Suprapubic skin (tissue), 4 donors: ENCODE measurements around the gene MUC5B. TPM values are rescaled to one million over a fixed set of nuclear protein-coding genes. Genes with fewer than 3 reads are reported as not detected.
"Not testable (repeated sequence)": the region's sequence is repeated elsewhere in the genome, so short reads cannot be mapped to it uniquely, and the experiment has no call there.

ENCODE experiments used
- DNase-seq, 2 donors: peaks; one replicate each; pipeline ENCODE4 v3.0.0-alpha.2; 2019; ENCODE audit warnings: low spot score in 2 of 2
- H3K27ac ChIP-seq: fragments of 200-600 bp; sonication (generic); one replicate; pipeline ENCODE4 v1.5.1; 2019
- H3K27me3 ChIP-seq: fragments of 200-600 bp; sonication (generic); one replicate; pipeline ENCODE4 v1.5.1; 2019
- H3K36me3 ChIP-seq: fragments of 200-600 bp; sonication (generic); one replicate; pipeline ENCODE4 v1.5.1; 2019
- H3K4me1 ChIP-seq: fragments of 200-600 bp; sonication (generic); one replicate; pipeline ENCODE4 v1.5.1; 2019
- H3K4me3 ChIP-seq: fragments of 200-600 bp; sonication (generic); one replicate; pipeline ENCODE4 v1.5.1; 2019; ENCODE audit warnings: mild to moderate bottlenecking
- H3K9me3 ChIP-seq: fragments of 200-600 bp; sonication (generic); one replicate; pipeline ENCODE4 v1.5.1; 2019
- EP300 ChIP-seq: sonication (generic); formaldehyde crosslinking; IDR thresholded peaks from one replicate; pipeline ENCODE4 v1.6.1; 2017; ENCODE audit warnings: antibody characterized with exemption
- POLR2A ChIP-seq, 2 donors: fragments of 450-650 bp; IDR thresholded peaks; one replicate each; pipeline ENCODE4 v1.6.1; 2017; ENCODE audit warnings: antibody characterized with exemption in 2 of 2, mild to moderate bottlenecking in 2 of 2, moderate library complexity in 2 of 2
- POLR2AphosphoS5 ChIP-seq, 3 donors: sonication (generic); formaldehyde crosslinking; IDR thresholded peaks; one replicate each; pipeline ENCODE4 v1.6.1; 2017; ENCODE audit warnings: antibody characterized with exemption in 3 of 3
- WGBS: methylation state at CpG from one replicate; pipeline ENCODE4 v1.1.5; 2018; 5-methylcytosine and 5-hydroxymethylcytosine counted together
- total RNA-seq, 4 donors: library from RNA; depleted of rRNA; stranded (reverse); fragments of >200 nt; gene quantifications; one replicate each; pipeline ENCODE4 v1.1.0, GENCODE V29; 2016
- TF ChIP-seq, protein P1 (sequence below), 2 donors: fragments of 200-600 bp in 1 of 2; fragments of 450-650 bp in 1 of 2; sonication (generic) in 1 of 2; IDR thresholded peaks; one replicate each; pipeline ENCODE4 v1.5.1; 2016 to 2019; ENCODE audit warnings: antibody characterized with exemption in 2 of 2, mild to moderate bottlenecking in 1 of 2, moderate library complexity in 1 of 2

The MUC5B gene
- total RNA-seq, 4 donors from 2014 or later: 0.08 to 0.34 (median 0.13) TPM

- Histone ChIP-seq H3K36me3 (no peaks in the 10 kb centered on the region), H3K4me1 (no peaks in the 10 kb centered on the region), H3K27ac (no peak overlapping the region), H3K9me3 (no peaks in the 10 kb centered on the region), H3K4me3 (no peak overlapping the region), H3K27me3 (peaks cover 28% of the 10 kb centered on the region)
- TF ChIP-seq POLR2A (IDR thresholded peaks at IDR 0.05): no peak
- no peak for TF ChIP-seq EP300
- TF ChIP-seq POLR2AphosphoS5 (IDR thresholded peaks at IDR 0.05): no peak
- WGBS: no CpG with 5 or more reads among the region's 15 CpGs
- DNase-seq: no peak
Observed at GRCh38 chr11:1180171-1180570, 42.7 kb upstream of the MUC5B start.

GRCh38 chr11:1180947-1181391 lies 41.9 kb upstream of the MUC5B start:
- Histone ChIP-seq H3K27ac (no peak overlapping the region), H3K36me3 (no peaks in the 10 kb centered on the region), H3K4me1 (no peaks in the 10 kb centered on the region), H3K9me3 (no peaks in the 10 kb centered on the region), H3K4me3 (no peak overlapping the region), H3K27me3 (peaks cover 31% of the 10 kb centered on the region)
- WGBS: 82% methylated on average over 21 of the region's 29 CpGs
- DNase-seq: no peak
- TF ChIP-seq POLR2AphosphoS5 (IDR thresholded peaks at IDR 0.05) (no peak), EP300 (no peak), POLR2A (IDR thresholded peaks at IDR 0.05) (no peak)
- TF ChIP-seq, protein P1, sequence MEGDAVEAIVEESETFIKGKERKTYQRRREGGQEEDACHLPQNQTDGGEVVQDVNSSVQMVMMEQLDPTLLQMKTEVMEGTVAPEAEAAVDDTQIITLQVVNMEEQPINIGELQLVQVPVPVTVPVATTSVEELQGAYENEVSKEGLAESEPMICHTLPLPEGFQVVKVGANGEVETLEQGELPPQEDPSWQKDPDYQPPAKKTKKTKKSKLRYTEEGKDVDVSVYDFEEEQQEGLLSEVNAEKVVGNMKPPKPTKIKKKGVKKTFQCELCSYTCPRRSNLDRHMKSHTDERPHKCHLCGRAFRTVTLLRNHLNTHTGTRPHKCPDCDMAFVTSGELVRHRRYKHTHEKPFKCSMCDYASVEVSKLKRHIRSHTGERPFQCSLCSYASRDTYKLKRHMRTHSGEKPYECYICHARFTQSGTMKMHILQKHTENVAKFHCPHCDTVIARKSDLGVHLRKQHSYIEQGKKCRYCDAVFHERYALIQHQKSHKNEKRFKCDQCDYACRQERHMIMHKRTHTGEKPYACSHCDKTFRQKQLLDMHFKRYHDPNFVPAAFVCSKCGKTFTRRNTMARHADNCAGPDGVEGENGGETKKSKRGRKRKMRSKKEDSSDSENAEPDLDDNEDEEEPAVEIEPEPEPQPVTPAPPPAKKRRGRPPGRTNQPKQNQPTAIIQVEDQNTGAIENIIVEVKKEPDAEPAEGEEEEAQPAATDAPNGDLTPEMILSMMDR (IDR thresholded peaks at IDR 0.05): no peak

DNA sequence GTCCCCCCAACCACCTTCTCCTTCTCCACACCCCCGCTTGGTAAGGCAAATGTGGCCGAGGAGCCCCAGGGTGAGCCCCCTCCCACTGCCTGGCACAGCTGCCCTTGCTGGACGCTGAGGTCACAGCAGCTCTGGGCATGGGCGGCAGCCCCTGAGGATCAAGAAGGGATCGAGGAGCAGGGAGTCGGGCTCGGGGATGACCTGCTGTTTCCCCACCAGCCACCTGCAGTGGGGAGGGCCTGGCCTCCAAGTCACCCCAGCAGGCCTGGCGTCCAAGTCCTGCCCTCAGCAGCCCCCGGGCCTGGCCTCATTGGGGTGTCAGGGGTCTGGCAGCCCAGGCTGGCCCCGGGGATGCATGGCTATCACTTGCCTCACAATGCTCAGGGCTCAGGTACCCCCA lies 41.4 kb upstream of the MUC5B start:
- TF ChIP-seq, protein P1 (IDR thresholded peaks at IDR 0.05): no peak
- TF ChIP-seq EP300: no peak
- Histone ChIP-seq H3K36me3 (no peaks in the 10 kb centered on the region), H3K4me3 (no peak overlapping the region), H3K27me3 (peaks cover 35% of the 10 kb centered on the region), H3K4me1 (no peaks in the 10 kb centered on the region), H3K27ac (no peak overlapping the region), H3K9me3 (no peaks in the 10 kb centered on the region)
- no peak for DNase-seq
- no CpG with 5 or more reads among the region's 10 CpGs for WGBS

- no peaks in the 10 kb centered on the region for H3K36me3 ChIP-seq
- H3K4me1 ChIP-seq: no peaks in the 10 kb centered on the region
- TF ChIP-seq POLR2AphosphoS5 (IDR thresholded peaks at IDR 0.05) (no peak), POLR2A (IDR thresholded peaks at IDR 0.05) (no peak), EP300 (no peak)
- TF ChIP-seq, protein P1 (IDR thresholded peaks at IDR 0.05): no peak
- no peak overlapping the region for H3K4me3 ChIP-seq
- H3K9me3 ChIP-seq: no peaks in the 10 kb centered on the region
- 88% methylated on average over 15 of the region's 41 CpGs for WGBS
- DNase-seq: no peak
- peaks cover 31% of the 10 kb centered on the region for H3K27me3 ChIP-seq
- no peak overlapping the region for H3K27ac ChIP-seq
Observed at GRCh38 chr11:1181853-1182535, 40.9 kb upstream of the MUC5B start.

DNA sequence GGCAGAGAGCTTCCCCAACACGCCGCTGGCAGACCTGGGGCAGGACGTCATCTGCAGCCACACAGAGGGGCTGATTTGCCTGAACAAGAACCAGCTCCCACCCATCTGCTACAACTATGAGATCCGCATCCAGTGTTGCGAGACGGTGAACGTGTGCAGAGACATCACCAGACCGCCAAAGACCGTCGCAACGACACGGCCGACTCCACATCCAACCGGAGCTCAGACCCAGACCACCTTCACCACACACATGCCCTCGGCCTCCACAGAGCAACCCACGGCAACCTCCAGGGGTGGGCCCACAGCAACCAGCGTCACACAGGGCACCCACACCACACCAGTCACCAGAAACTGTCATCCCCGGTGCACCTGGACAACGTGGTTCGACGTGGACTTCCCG lies 38.7 kb upstream of the MUC5B start:
- H3K4me1 ChIP-seq, H3K36me3 ChIP-seq, H3K9me3 ChIP-seq, H3K27ac ChIP-seq, DNase-seq, H3K4me3 ChIP-seq: not testable (repeated sequence)
- peaks cover 20% of the 10 kb centered on the region for H3K27me3 ChIP-seq
- 94% methylated on average over 7 of the region's 22 CpGs for WGBS

DNA sequence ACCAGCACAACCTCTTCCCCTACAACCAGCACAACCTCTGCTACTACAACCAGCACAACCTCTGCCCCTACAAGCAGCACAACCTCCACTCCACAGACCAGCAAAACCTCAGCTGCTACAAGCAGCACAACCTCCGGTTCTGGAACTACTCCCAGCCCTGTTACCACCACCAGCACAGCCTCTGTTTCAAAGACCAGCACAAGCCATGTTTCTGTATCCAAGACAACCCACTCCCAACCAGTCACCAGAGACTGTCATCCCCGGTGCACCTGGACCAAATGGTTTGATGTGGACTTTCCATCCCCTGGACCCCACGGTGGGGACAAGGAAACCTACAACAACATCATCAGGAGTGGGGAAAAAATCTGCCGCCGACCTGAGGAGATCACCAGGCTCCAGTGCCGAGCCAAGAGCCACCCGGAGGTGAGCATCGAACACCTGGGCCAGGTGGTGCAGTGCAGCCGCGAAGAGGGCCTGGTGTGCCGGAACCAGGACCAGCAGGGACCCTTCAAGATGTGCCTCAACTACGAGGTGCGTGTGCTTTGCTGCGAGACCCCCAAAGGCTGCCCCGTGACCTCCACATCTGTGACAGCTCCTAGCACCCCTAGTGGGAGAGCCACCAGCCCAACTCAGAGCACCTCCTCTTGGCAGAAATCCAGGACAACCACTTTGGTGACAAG lies 34.3 kb upstream of the MUC5B start:
- not testable (repeated sequence) for H3K27ac ChIP-seq

GRCh38 chr11:1189816-1190215 lies 33.0 kb upstream of the MUC5B start:
- 85% methylated on average over 12 of the region's 12 CpGs for WGBS
- H3K9me3 ChIP-seq, H3K27ac ChIP-seq, H3K36me3 ChIP-seq, H3K4me3 ChIP-seq, H3K4me1 ChIP-seq: not testable (repeated sequence)
- DNase-seq: peak; percentile 13 to 27
- peaks cover 31% of the 10 kb centered on the region for H3K27me3 ChIP-seq

More for the DNA sequence above, 34.3 kb upstream of the MUC5B start:
- H3K36me3 ChIP-seq, H3K4me1 ChIP-seq, H3K9me3 ChIP-seq, H3K4me3 ChIP-seq: not testable (repeated sequence)
- peaks cover 31% of the 10 kb centered on the region for H3K27me3 ChIP-seq
- peak; percentile 32 to 45 for DNase-seq
- 68% methylated on average over 6 of the region's 15 CpGs for WGBS

GRCh38 chr11:1191786-1192470 lies 30.9 kb upstream of the MUC5B start:
- not testable (repeated sequence) for H3K36me3 ChIP-seq, H3K4me1 ChIP-seq, H3K27ac ChIP-seq, H3K4me3 ChIP-seq, H3K9me3 ChIP-seq
- peak; percentile 24 to 59 for DNase-seq
- WGBS: 83% methylated on average over 18 of the region's 22 CpGs
- H3K27me3 ChIP-seq: peaks cover 42% of the 10 kb centered on the region
